AG04449 (cell line): ENCODE results near the gene LAMA2.
A peak's percentile ranks its signal among the peaks of the same experiment; 100 is the strongest.

Source experiments
- CTCF ChIA-PET: fragments of 350-600 bp; formaldehyde crosslinking; extraction: SDS; loops from one replicate; lab custom pipeline; 2021; ENCODE audit warnings: antibody characterized with exemption; lab: Yijun Ruan, JAX
- POLR2A ChIA-PET: fragments of 400-600, 350-600 bp; formaldehyde crosslinking; extraction: SDS; loops from one replicate; lab custom pipeline; 2020; ENCODE audit warnings: antibody characterized with exemption, inconsistent platforms; lab: Yijun Ruan, JAX
- DNase-seq: peaks from one replicate; pipeline ENCODE4 v3.0.0-alpha.2; 2010; ENCODE audit warnings: low read depth, low spot score
- H3K4me3 ChIP-seq: 2 replicates; pipeline ENCODE4 v1.5.1; 2011; ENCODE audit warnings: low read depth, mild to moderate bottlenecking, control low read depth, low read length
- TF ChIP-seq, protein P1 (sequence below): IDR thresholded peaks from one replicate; pipeline ENCODE4 v1.5.1; 2011; ENCODE audit warnings: mild to moderate bottlenecking, moderate library complexity, low read length, control low read depth, inconsistent platforms; ENCODE audit not compliant: insufficient read depth; ENCODE audit errors: missing control alignments

The LAMA2 gene

GRCh38 chr6:129209355-129209754 lies 326.4 kb downstream of the LAMA2 start:
- POLR2A ChIA-PET, result interaction anchor here (0.6 kb wide), 1 partner anchor 8 kb away, joined by 3 read pairs; no protein-coding TSS in a partner anchor
- no peak overlapping the region for H3K4me3 ChIP-seq
- TF ChIP-seq, protein P1, sequence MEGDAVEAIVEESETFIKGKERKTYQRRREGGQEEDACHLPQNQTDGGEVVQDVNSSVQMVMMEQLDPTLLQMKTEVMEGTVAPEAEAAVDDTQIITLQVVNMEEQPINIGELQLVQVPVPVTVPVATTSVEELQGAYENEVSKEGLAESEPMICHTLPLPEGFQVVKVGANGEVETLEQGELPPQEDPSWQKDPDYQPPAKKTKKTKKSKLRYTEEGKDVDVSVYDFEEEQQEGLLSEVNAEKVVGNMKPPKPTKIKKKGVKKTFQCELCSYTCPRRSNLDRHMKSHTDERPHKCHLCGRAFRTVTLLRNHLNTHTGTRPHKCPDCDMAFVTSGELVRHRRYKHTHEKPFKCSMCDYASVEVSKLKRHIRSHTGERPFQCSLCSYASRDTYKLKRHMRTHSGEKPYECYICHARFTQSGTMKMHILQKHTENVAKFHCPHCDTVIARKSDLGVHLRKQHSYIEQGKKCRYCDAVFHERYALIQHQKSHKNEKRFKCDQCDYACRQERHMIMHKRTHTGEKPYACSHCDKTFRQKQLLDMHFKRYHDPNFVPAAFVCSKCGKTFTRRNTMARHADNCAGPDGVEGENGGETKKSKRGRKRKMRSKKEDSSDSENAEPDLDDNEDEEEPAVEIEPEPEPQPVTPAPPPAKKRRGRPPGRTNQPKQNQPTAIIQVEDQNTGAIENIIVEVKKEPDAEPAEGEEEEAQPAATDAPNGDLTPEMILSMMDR, result no peak
- CTCF ChIA-PET, result no interaction called here
- no peak for DNase-seq

- POLR2A ChIA-PET, result no interaction called here
- no peak for DNase-seq
- TF ChIP-seq, protein P1, result no peak
- no peak overlapping the region for H3K4me3 ChIP-seq
- CTCF ChIA-PET, result no interaction called here
These were observed 327.7 kb downstream of the LAMA2 start for GRCh38 chr6:129210684-129211083.

- no peak overlapping the region for H3K4me3 ChIP-seq
- POLR2A ChIA-PET, result no interaction called here
- no peak for DNase-seq
- TF ChIP-seq, protein P1, result no peak
- CTCF ChIA-PET, result no interaction called here
These were observed 328.7 kb downstream of the LAMA2 start for GRCh38 chr6:129211626-129212025.

DNA sequence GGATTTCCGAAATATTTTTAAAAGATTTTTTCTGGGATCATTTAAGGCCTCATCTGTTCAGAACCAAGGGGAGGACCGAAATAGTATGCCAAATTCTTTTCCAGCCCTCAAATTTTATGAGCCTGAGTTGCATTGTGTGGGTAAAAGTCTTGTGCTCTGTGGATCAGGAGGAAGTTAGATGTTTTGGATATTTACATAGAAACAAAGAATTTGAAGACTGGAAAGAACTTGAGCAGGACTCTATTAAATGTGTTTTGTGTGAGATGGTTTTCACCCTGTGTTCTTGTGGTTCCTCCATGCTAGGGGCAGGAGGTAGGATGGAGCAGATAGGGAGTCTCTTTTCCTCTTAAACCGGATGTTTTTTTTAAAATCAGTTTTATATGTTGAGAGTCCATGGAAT lies 329.1 kb downstream of the LAMA2 start:
- POLR2A ChIA-PET, result no interaction called here
- CTCF ChIA-PET, result no interaction called here
- TF ChIP-seq, protein P1, result no peak
- peak; percentile 64 for DNase-seq
- H3K4me3 ChIP-seq, result no peak overlapping the region

DNA sequence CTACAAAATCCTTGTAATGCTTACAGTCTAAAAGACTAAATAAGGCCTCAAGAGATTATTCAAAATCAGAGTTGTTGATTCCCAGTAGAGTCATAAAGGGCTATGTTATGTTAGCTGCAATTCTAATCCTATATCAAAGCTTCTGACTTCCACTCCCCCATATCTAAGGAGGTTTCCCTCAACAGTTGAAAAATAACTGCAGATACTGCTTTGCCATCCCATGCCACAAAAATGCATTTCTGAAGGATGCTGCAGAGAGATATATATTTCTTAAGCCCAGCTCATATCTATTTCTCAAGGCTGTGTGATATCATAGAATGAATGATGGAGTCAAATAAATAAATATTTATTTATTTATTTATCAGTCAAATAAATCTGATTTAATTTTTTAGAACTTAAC lies 332.3 kb downstream of the LAMA2 start:
- no peak for DNase-seq
- no peak overlapping the region for H3K4me3 ChIP-seq
- CTCF ChIA-PET, result interaction anchor here (0.7 kb wide), 1 partner anchor 9 kb away, joined by 3 read pairs; no protein-coding TSS in a partner anchor
- POLR2A ChIA-PET, result no interaction called here
- TF ChIP-seq, protein P1, result no peak

DNA sequence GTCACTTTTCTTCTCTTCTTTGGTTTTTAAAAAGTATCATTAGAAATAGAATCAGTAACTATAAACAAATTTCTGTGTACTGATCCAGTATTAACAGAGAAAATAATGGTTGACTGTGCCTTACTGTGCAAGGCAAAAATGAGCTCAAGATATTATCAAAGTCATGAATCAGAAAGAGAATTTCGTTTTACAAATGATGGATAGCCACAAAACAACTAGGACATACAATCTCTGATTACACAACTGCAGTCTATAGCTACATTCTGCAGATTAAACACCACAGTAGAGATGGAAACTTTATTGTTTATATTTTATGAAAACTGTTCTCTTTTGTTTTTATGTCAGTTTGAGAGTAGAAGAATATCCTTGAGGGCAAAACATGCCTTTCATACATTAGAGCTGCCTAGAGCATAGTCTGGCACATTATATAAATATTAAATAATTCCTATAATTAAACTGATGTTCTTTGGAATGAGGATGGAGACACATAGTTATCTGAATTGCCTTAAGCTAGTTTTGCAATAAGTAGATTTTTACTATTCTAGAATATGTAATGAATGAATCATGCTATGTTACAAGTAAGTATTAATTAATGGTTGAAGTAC lies 333.1 kb downstream of the LAMA2 start:
- no peak overlapping the region for H3K4me3 ChIP-seq
- no peak for DNase-seq
- CTCF ChIA-PET, result interaction anchor here (0.7 kb wide), 1 partner anchor 9 kb away, joined by 3 read pairs; no protein-coding TSS in a partner anchor
- POLR2A ChIA-PET, result no interaction called here
- TF ChIP-seq, protein P1, result no peak
